ENCODE measurements around the gene PSMB8. TPM values are rescaled to one million over a fixed set of nuclear protein-coding genes. Genes with fewer than 3 reads are reported as not detected.
A peak's percentile ranks its signal among the peaks of the same experiment; 100 is the strongest.

Gene PSMB8
- total RNA-seq, 2 donors from 2014 or later: 15.4 to 29.2 TPM

DNA sequence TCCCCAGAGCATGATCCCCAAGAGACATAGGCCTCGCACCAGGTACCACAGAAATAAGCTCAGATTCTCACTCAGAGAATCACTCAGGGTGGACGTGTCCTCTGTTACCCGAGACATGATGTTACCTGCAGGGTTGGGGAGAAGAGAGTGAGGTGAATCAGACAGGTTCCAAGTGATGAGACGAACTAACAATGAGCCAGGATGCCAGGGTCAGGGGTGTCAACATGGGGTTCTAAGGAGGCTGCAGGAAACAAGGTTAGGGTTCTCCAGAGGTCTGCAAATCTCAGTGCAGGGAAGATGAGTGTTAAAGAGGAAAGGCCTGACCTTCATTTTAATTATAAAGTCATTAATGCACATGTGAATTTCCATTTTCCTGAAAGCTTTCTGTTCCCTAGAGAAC lies 7.2 kb upstream of the PSMB8 start:
- no peak for DNase-seq (ENCODE audit: low spot score)
- no peak for TF ChIP-seq CTCF (IDR thresholded peaks at IDR 0.05)
- H3K36me3 ChIP-seq: peaks cover 51% of the 10 kb centered on the region
- H3K4me3 ChIP-seq: no peak overlapping the region
- H3K4me1 ChIP-seq: peaks cover 0 to 32% of the 10 kb centered on the region in 2 donors
- peak overlapping the region in 1 of 2 donors; percentile 99 for H3K27ac ChIP-seq
- H3K27me3 ChIP-seq: no peaks in the 10 kb centered on the region
- no peaks in the 10 kb centered on the region for H3K9me3 ChIP-seq

DNA sequence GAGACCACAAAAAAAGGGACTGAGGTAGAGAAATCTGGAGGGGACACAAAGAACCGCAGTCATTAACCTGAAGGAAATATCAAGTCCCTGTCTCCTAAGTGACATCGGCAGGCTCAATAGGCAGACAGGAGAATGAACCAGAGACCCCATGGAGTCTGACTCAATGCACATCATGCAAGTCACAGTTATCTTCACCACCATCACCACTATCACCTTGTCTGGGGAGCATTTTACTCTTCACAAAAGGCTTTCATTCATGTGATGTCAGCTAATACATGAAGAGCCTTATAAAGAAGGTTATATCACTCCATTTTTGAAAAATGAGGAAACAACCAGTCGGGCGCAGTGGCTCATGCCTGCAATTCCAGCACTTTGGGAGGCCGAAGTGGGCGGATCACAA lies 5.3 kb upstream of the PSMB8 start:
- Histone ChIP-seq H3K4me3 (no peak overlapping the region), H3K27me3 (no peaks in the 10 kb centered on the region), H3K4me1 (peaks cover 0 to 33% of the 10 kb centered on the region in 2 donors), H3K27ac (no peak overlapping the region), H3K9me3 (no peaks in the 10 kb centered on the region), H3K36me3 (peaks cover 60% of the 10 kb centered on the region)
- no peak for DNase-seq (ENCODE audit: low spot score)
- TF ChIP-seq CTCF (IDR thresholded peaks at IDR 0.05): no peak

DNA sequence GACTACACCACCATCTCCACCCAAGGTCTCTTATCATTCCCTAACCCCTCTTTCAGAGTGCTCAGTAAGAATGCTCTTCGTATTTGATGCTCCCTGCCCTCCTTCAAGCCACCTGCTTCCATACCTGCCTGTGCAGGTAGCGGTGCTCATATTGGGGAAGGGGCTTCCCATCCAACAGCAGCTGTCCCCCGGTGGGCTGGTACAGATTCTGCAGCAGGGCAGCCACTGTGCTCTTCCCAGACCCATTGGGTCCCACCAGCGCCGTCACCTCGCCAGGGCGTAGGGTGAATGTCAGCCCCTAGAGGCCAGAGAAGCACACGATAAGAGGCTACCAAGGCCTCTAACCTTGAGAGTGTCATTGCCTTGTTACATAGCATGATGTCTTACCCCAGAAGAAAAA lies 3.9 kb upstream of the PSMB8 start:
- Histone ChIP-seq H3K9me3 (no peaks in the 10 kb centered on the region), H3K27me3 (no peaks in the 10 kb centered on the region), H3K36me3 (peaks cover 60% of the 10 kb centered on the region), H3K4me3 (no peak overlapping the region), H3K4me1 (peaks cover 0 to 39% of the 10 kb centered on the region in 2 donors), H3K27ac (no peak overlapping the region)
- no peak for TF ChIP-seq CTCF (IDR thresholded peaks at IDR 0.05)
- DNase-seq (ENCODE audit: low spot score): no peak

DNA sequence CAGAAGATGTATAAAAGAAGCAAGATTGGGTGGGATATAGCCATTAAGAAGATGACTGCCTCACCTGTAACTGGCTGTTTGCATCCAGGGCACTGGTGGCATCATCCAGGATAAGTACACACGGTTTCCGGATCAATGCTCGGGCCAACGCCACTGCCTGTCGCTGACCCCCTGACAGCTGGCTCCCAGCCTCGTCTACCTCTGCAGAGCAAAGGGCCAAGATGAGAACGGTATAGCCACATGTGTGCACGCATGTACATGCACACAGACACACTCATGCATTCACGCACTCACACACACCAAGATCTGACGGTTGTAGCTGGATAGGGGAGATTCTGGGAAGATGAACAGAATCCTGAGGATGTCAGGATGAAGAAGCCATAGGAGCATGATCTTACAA lies 3.2 kb upstream of the PSMB8 start:
- Histone ChIP-seq H3K4me1 (peaks cover 0 to 36% of the 10 kb centered on the region in 2 donors), H3K27me3 (no peaks in the 10 kb centered on the region), H3K9me3 (no peaks in the 10 kb centered on the region), H3K27ac (no peak overlapping the region), H3K36me3 (peaks cover 60% of the 10 kb centered on the region), H3K4me3 (no peak overlapping the region)
- no peak for TF ChIP-seq CTCF (IDR thresholded peaks at IDR 0.05)
- no peak for DNase-seq (ENCODE audit: low spot score)

- H3K4me1 ChIP-seq: peaks cover 0 to 25% of the 10 kb centered on the region in 2 donors
- H3K4me3 ChIP-seq: no peak overlapping the region
- no peaks in the 10 kb centered on the region for H3K27me3 ChIP-seq
- H3K27ac ChIP-seq: peak overlapping the region; percentile 94 to 95
- H3K36me3 ChIP-seq: peaks cover 56% of the 10 kb centered on the region
- TF ChIP-seq CTCF (IDR thresholded peaks at IDR 0.05): no peak
- no peak for DNase-seq (ENCODE audit: low spot score)
- no peaks in the 10 kb centered on the region for H3K9me3 ChIP-seq
These were observed 1.6 kb upstream of the PSMB8 start for GRCh38 chr6:32845384-32845884.

DNA sequence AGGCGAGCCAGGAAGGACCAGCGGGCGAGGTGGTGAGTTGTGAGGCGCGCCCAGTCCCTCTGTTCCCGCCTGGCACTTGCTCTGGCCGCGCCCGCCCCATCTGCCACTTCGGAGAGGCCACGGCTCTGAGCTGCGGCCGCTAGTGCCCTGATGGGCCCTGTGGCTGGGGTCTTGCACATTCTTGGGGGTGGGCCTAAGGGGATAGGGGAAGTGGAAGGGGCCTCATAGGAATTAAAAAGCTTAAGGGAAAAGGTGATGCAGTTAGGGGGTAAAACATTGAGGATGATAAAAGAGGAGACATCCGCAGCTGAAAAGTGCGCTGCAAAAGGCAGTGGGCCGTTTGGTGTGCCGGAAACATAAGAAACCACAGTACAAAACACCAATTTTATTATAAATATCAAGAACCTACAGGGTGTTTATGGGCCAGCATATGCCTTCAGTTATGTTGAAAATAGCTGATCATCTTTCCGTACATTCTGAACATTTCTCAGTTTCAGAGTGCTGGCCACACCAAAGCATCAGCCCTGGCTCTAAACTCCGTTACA lies 1.1 kb upstream of the PSMB8 start:
- Histone ChIP-seq H3K27ac (peak overlapping the region; percentile 94 to 95), H3K4me3 (peak overlapping the region; percentile 70 to 73), H3K36me3 (peaks cover 50% of the 10 kb centered on the region), H3K27me3 (no peaks in the 10 kb centered on the region), H3K9me3 (no peaks in the 10 kb centered on the region), H3K4me1 (peaks cover 0 to 25% of the 10 kb centered on the region in 2 donors)
- TF ChIP-seq CTCF (IDR thresholded peaks at IDR 0.05): no peak
- DNase-seq (ENCODE audit: low spot score): no peak
